Kidney epithelial cell (primary cell): ENCODE data around the gene CFAP77. TPM values are rescaled to one million over a fixed set of nuclear protein-coding genes. Genes with fewer than 3 reads are reported as not detected.
A peak's percentile ranks its signal among the peaks of the same experiment; 100 is the strongest.

Experiments used
- DNase-seq: peaks from one replicate; pipeline ENCODE4 v3.0.0-alpha.2; 2010; ENCODE audit warnings: low read depth
- H3K27me3 ChIP-seq: 2 replicates; pipeline ENCODE4 v1.6.0; 2011; ENCODE audit warnings: low read length; ENCODE audit not compliant: control insufficient read depth, insufficient read depth
- H3K36me3 ChIP-seq: 2 replicates; pipeline ENCODE4 v1.5.1; 2011; ENCODE audit warnings: low read length; ENCODE audit not compliant: control insufficient read depth, insufficient read depth
- H3K4me3 ChIP-seq: 2 replicates; pipeline ENCODE4 v1.5.1; 2011; ENCODE audit warnings: low read depth, mild to moderate bottlenecking, control low read depth, low read length
- total RNA-seq: library from RNA; depleted of rRNA; stranded (reverse); fragments of >200 nt; gene quantifications from 2 replicates; pipeline ENCODE4 v1.2.3, GENCODE V29; 2015
- TF ChIP-seq, protein P1 (sequence below): IDR thresholded peaks from 2 replicates; pipeline ENCODE4 v1.5.1; 2011; ENCODE audit warnings: mild to moderate bottlenecking, moderate library complexity, low read length, control low read depth, inconsistent platforms; ENCODE audit not compliant: insufficient read depth, poor library complexity, severe bottlenecking

The CFAP77 gene
- total RNA-seq, result 0.48 and 0.58 TPM in 2 replicates

- TF ChIP-seq, protein P1, sequence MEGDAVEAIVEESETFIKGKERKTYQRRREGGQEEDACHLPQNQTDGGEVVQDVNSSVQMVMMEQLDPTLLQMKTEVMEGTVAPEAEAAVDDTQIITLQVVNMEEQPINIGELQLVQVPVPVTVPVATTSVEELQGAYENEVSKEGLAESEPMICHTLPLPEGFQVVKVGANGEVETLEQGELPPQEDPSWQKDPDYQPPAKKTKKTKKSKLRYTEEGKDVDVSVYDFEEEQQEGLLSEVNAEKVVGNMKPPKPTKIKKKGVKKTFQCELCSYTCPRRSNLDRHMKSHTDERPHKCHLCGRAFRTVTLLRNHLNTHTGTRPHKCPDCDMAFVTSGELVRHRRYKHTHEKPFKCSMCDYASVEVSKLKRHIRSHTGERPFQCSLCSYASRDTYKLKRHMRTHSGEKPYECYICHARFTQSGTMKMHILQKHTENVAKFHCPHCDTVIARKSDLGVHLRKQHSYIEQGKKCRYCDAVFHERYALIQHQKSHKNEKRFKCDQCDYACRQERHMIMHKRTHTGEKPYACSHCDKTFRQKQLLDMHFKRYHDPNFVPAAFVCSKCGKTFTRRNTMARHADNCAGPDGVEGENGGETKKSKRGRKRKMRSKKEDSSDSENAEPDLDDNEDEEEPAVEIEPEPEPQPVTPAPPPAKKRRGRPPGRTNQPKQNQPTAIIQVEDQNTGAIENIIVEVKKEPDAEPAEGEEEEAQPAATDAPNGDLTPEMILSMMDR, result no peak
- Histone ChIP-seq H3K4me3 (peak within 1 kb of the TSS; percentile 54), H3K27me3 (peaks cover 18% of the 10 kb centered on the region), H3K36me3 (no peaks in the 10 kb centered on the region)
- no peak for DNase-seq
These were observed at the start of gene CFAP77 for GRCh38 chr9:132409828-132410528. CFAP77 (plus strand) TSS chr9:132410211; CDS start chr9:132410272, 61 bp downstream.

- Histone ChIP-seq H3K27me3 (no peaks in the 10 kb centered on the region), H3K4me3 (no peak overlapping the region), H3K36me3 (no peaks in the 10 kb centered on the region)
- TF ChIP-seq, protein P1, result no peak
- no peak for DNase-seq
These were observed 45.9 kb upstream of the CFAP77 start for GRCh38 chr9:132364068-132364467.

DNA sequence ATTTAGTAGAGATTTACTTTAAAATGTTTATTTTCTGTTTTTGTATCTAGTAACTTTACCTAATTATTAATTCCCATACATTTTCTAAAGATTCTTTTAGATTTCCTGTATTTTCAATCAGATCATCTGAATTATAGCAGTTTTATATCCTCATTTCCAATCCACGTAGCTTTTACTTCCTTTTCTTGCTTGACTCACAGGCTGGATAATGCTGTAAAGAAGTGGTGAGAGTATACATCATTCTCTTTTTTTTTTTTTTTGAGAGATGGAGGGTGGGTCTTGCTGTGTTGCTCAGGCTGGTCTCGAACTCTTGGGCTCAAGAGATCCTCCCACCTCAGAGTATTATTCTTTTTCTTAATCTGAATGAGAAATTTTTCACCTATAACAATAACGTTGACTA lies 44.0 kb upstream of the CFAP77 start:
- H3K27me3 ChIP-seq, result no peaks in the 10 kb centered on the region
- TF ChIP-seq, protein P1, result no peak

GRCh38 chr9:132366481-132366880 lies 43.5 kb upstream of the CFAP77 start:
- no peak overlapping the region for H3K4me3 ChIP-seq
- H3K36me3 ChIP-seq, result no peaks in the 10 kb centered on the region
- no peak for DNase-seq
- H3K27me3 ChIP-seq, result no peaks in the 10 kb centered on the region
- TF ChIP-seq, protein P1, result no peak

More for the DNA sequence above, 44.0 kb upstream of the CFAP77 start:
- no peak for DNase-seq
- H3K36me3 ChIP-seq, result no peaks in the 10 kb centered on the region
- H3K4me3 ChIP-seq, result no peak overlapping the region

DNA sequence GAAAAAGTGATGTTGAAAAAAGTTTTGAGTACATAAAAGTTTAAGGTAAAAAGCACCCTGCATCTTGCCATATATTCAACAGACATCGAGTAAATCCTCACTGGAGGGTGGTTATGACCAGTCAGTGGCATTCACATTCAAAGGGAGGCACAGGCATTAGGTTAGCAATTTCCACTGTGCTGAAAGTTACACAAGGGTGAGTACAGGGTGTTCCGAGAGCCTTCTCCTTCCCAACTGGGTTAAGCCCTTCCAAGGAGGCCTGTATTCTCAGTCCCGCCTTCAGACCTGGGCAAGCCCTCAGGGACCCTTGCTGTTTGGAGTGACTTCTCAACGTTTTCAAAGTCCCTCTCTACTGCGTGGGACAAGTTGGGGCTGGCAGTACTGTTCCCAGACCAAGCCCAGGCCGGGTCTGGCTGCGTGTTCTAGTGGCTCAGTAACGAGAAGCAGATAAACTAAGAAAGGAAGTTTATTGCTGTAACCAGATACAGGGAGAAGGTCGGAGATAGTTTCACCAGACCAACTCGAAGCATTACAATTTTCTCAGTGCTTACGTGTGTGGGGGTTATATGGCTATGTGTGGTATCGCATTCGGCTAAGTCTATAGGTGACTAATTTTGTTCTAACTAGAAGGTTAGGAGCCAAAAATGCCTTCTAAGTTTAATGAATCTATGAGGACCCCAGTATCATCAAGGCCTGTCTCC lies 42.2 kb upstream of the CFAP77 start:
- DNase-seq, result no peak
- Histone ChIP-seq H3K27me3 (no peaks in the 10 kb centered on the region), H3K4me3 (no peak overlapping the region), H3K36me3 (no peaks in the 10 kb centered on the region)
- TF ChIP-seq, protein P1, result no peak
